SK-N-MC (cell line): ENCODE results near the gene NSUN7.

Experiments used
- EZH2 ChIP-seq: fragments of 200-600 bp; sonication (generic); IDR thresholded peaks from one replicate; pipeline ENCODE4 v1.6.1; 2017; ENCODE audit warnings: antibody characterized with exemption
- FOXP2 ChIP-seq: optimal IDR thresholded peaks from 2 replicates; pipeline ENCODE3; 2011; ENCODE audit warnings: mild to moderate bottlenecking, moderate library complexity; ENCODE audit not compliant: insufficient read depth; ENCODE audit errors: extremely low read length, control extremely low read depth
- POLR2AphosphoS5 ChIP-seq: IDR thresholded peaks from 2 replicates; pipeline ENCODE4 v1.6.1; 2012; ENCODE audit warnings: mild to moderate bottlenecking, low read depth, low read length, borderline replicate concordance

- no peak for TF ChIP-seq POLR2AphosphoS5
- TF ChIP-seq EZH2: no peak
- TF ChIP-seq FOXP2: no peak
These were observed 39.3 kb downstream of the NSUN7 start for GRCh38 chr4:40789031-40789430.
